ENCODE results near the gene NEURL3.
"Not testable (repeated sequence)": the region's sequence is repeated elsewhere in the genome, so short reads cannot be mapped to it uniquely, and the experiment has no call there.

The NEURL3 gene

GRCh38 chr2:96506016-96506906 is 1.1 kb upstream of the NEURL3 start:
- no peak for FAIRE-seq

GRCh38 chr2:96503637-96504243 is 1.4 kb downstream of the NEURL3 start:
- no peak for FAIRE-seq

- FAIRE-seq, result no peak
Measured at GRCh38 chr2:96502891-96503636, 2.1 kb downstream of the NEURL3 start.

- FAIRE-seq, result no peak
Measured at GRCh38 chr2:96501886-96502810, 3.0 kb downstream of the NEURL3 start.

GRCh38 chr2:96501471-96501874 is 3.7 kb downstream of the NEURL3 start:
- FAIRE-seq, result no peak

GRCh38 chr2:96500385-96501066 is 4.6 kb downstream of the NEURL3 start:
- FAIRE-seq, result no peak

- FAIRE-seq, result no peak
Measured at GRCh38 chr2:96499061-96499960, 5.8 kb downstream of the NEURL3 start.

GRCh38 chr2:96498611-96499010 is 6.5 kb downstream of the NEURL3 start:
- FAIRE-seq, result not testable (repeated sequence)

GRCh38 chr2:96498021-96498431 is 7.1 kb downstream of the NEURL3 start:
- FAIRE-seq, result no peak

GRCh38 chr2:96495982-96496629 is 9.1 kb downstream of the NEURL3 start:
- FAIRE-seq, result no peak

GRCh38 chr2:96494188-96494587 is 11.0 kb downstream of the NEURL3 start:
- FAIRE-seq, result no peak

GRCh38 chr2:96493072-96493471 is 12.1 kb downstream of the NEURL3 start:
- FAIRE-seq, result no peak

- FAIRE-seq, result no peak
Measured at GRCh38 chr2:96491860-96492497, 13.2 kb downstream of the NEURL3 start.

GRCh38 chr2:96489663-96490062 is 15.5 kb downstream of the NEURL3 start:
- FAIRE-seq, result no peak

- FAIRE-seq, result no peak
Measured at GRCh38 chr2:96489261-96489660, 15.9 kb downstream of the NEURL3 start.

GRCh38 chr2:96486696-96487095 is 18.5 kb downstream of the NEURL3 start:
- FAIRE-seq, result no peak

- FAIRE-seq, result no peak
Measured at GRCh38 chr2:96485751-96486651, 19.2 kb downstream of the NEURL3 start.

GRCh38 chr2:96485350-96485749 is 19.8 kb downstream of the NEURL3 start:
- FAIRE-seq, result no peak

GRCh38 chr2:96484091-96484490 is 21.1 kb downstream of the NEURL3 start:
- FAIRE-seq, result no peak
